Endodermal cell (in vitro differentiated cells): ENCODE measurements around the gene CACNA1D. TPM values are rescaled to one million over a fixed set of nuclear protein-coding genes. Genes with fewer than 3 reads are reported as not detected.

Source experiments
- DNase-seq: peaks from one replicate; pipeline ENCODE4 v3.0.0-alpha.2; 2017
- H3K27ac ChIP-seq: 2 replicates; pipeline ENCODE4 v1.5.1; 2013; ENCODE audit warnings: mild to moderate bottlenecking, low read depth, low read length, moderate library complexity
- H3K27me3 ChIP-seq: 2 replicates; pipeline ENCODE4 v1.6.1; 2013; ENCODE audit warnings: mild to moderate bottlenecking, low read length, moderate library complexity; ENCODE audit not compliant: insufficient read depth, control insufficient read depth, poor library complexity, severe bottlenecking
- H3K36me3 ChIP-seq: 2 replicates; pipeline ENCODE4 v1.7.0; 2013; ENCODE audit warnings: mild to moderate bottlenecking, low read length, moderate library complexity; ENCODE audit not compliant: control insufficient read depth, insufficient read depth
- H3K4me1 ChIP-seq: one replicate; pipeline ENCODE4 v1.7.0; 2013; ENCODE audit warnings: low read length; ENCODE audit not compliant: control insufficient read depth, insufficient read depth
- H3K4me3 ChIP-seq: 2 replicates; pipeline ENCODE4 v1.5.1; 2013; ENCODE audit warnings: mild to moderate bottlenecking, low read length, moderate library complexity
- H3K9ac ChIP-seq: 2 replicates; pipeline ENCODE4 v1.6.1; 2013; ENCODE audit warnings: mild to moderate bottlenecking, low read length, moderate library complexity; ENCODE audit not compliant: poor library complexity, severe bottlenecking; ENCODE audit errors: extremely low read depth
- H3K9me3 ChIP-seq: 2 replicates; pipeline ENCODE4 v1.6.1; 2013; ENCODE audit warnings: mild to moderate bottlenecking, low read length, moderate library complexity; ENCODE audit not compliant: control insufficient read depth
- H3K27ac Mint-ChIP-seq: 2 replicates; pipeline ENCODE4 v1.8.0; 2020; ENCODE audit warnings: mixed read lengths
- H3K27me3 Mint-ChIP-seq: 2 replicates; pipeline ENCODE4 v1.8.0; 2021; ENCODE audit warnings: mild to moderate bottlenecking, mixed read lengths; ENCODE audit not compliant: insufficient read depth
- H3K36me3 Mint-ChIP-seq: 2 replicates; pipeline ENCODE4 v1.8.0; 2020; ENCODE audit warnings: low read depth, mixed read lengths
- H3K4me1 Mint-ChIP-seq: 2 replicates; pipeline ENCODE4 v1.8.0; 2020; ENCODE audit warnings: mixed read lengths
- H3K4me3 Mint-ChIP-seq: 2 replicates; pipeline ENCODE4 v1.8.0; 2020; ENCODE audit warnings: mild to moderate bottlenecking, moderate library complexity, mixed read lengths
- H3K9me3 Mint-ChIP-seq: 2 replicates; pipeline ENCODE4 v1.8.0; 2020; ENCODE audit warnings: mild to moderate bottlenecking, mixed read lengths
- WGBS, 2 experiments: methylation state at CpG; one replicate each; pipeline versions ENCODE4 v1.1.5 to v1.1.7; 2013; ENCODE audit warnings: missing lambda C conversion rate in 2 of 2, mixed read lengths in 1 of 2; ENCODE audit not compliant: insufficient coverage in 1 of 2, insufficient read length in 1 of 2; 5-methylcytosine and 5-hydroxymethylcytosine counted together
- total RNA-seq, 2 donors: library from RNA; stranded (reverse); fragmentation: NEBNext Ultra II Directional in 1 of 2; extraction: Animal tissue kit (Norgen Biotek cat#: 25700) in 1 of 2; gene quantifications; 2 replicates in 1 of 2; 3 replicates in 1 of 2; pipeline ENCODE4 v1.2.1, GENCODE V29; 2021
- TF ChIP-seq, protein P1 (sequence below): fragments of 200-600 bp; sonication (generic); conservative IDR thresholded peaks from 2 replicates; pipeline ENCODE4 v1.5.0; 2021; ENCODE audit warnings: antibody characterized with exemption, mild to moderate bottlenecking

Gene CACNA1D
- total RNA-seq, 2 donors from 2014 or later, result 2.2 to 3.8 TPM

DNA sequence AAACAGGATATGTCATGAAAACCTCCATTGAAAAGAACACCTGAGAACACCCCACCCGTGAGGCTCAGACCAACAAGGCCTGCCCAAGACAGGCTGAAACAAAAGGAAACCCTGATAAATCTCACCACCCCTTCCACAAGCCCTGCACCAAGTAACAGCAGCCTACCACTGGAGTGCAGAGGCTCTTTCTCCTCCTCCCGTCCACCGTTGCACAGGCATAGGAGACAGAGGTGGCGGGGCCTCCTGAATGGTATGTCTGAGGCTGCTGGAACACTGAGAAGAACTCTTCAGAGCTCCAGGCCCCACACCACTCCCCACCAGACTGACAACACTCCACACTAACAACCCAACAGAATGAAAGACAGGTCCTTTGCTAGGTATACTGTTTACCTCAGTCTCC, 330.4 kb downstream of the CACNA1D start:
- Mint-ChIP-seq H3K4me1 (peaks cover 3% of the 10 kb centered on the region), H3K27ac (no peak overlapping the region), H3K4me3 (no peak overlapping the region), H3K27me3 (no peaks in the 10 kb centered on the region), H3K9me3 (no peaks in the 10 kb centered on the region), H3K36me3 (peaks cover 16% of the 10 kb centered on the region)
- Histone ChIP-seq H3K27ac (no peak overlapping the region), H3K9ac (no peak overlapping the region), H3K27me3 (no peaks in the 10 kb centered on the region), H3K4me1 (no peaks in the 10 kb centered on the region), H3K9me3 (no peaks in the 10 kb centered on the region), H3K36me3 (peaks cover 7% of the 10 kb centered on the region), H3K4me3 (no peak overlapping the region)
- DNase-seq, result no peak
- TF ChIP-seq, protein P1, sequence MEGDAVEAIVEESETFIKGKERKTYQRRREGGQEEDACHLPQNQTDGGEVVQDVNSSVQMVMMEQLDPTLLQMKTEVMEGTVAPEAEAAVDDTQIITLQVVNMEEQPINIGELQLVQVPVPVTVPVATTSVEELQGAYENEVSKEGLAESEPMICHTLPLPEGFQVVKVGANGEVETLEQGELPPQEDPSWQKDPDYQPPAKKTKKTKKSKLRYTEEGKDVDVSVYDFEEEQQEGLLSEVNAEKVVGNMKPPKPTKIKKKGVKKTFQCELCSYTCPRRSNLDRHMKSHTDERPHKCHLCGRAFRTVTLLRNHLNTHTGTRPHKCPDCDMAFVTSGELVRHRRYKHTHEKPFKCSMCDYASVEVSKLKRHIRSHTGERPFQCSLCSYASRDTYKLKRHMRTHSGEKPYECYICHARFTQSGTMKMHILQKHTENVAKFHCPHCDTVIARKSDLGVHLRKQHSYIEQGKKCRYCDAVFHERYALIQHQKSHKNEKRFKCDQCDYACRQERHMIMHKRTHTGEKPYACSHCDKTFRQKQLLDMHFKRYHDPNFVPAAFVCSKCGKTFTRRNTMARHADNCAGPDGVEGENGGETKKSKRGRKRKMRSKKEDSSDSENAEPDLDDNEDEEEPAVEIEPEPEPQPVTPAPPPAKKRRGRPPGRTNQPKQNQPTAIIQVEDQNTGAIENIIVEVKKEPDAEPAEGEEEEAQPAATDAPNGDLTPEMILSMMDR, result no peak
- WGBS, 2 experiments, result 90% methylated on average over 4 of the region's 4 CpGs; no CpG with 5 or more reads in 1 of the 2 experiments

DNA sequence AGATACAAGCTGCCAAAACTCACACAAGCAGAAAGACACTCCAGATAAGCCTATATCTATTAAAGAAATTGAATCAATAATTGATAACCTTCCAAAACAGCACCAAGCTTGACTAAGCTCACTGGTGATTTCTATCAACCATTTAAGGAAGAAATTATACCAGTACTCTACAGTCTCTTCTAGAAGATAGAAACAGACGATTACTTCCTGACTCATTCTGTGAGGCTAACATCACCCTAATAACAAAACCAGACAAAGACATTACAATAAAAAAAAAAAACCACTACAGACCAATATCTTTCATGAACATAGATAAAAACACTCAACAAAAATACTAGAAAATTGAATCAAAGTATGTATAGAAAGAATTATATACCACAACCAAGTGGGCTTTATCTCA, 331.6 kb downstream of the CACNA1D start:
- Mint-ChIP-seq H3K4me3 (no peak overlapping the region), H3K4me1 (peaks cover 3% of the 10 kb centered on the region), H3K9me3 (no peaks in the 10 kb centered on the region), H3K27me3 (no peaks in the 10 kb centered on the region), H3K27ac (no peak overlapping the region), H3K36me3 (peaks cover 16% of the 10 kb centered on the region)
- Histone ChIP-seq H3K27ac (no peak overlapping the region), H3K9ac (no peak overlapping the region), H3K4me1 (no peaks in the 10 kb centered on the region), H3K9me3 (no peaks in the 10 kb centered on the region), H3K36me3 (no peaks in the 10 kb centered on the region), H3K4me3 (no peak overlapping the region), H3K27me3 (no peaks in the 10 kb centered on the region)
- no peak for DNase-seq
- WGBS, 2 experiments, result 89% methylated on average over 1 of the region's 1 CpG; no CpG with 5 or more reads in 1 of the 2 experiments
- TF ChIP-seq, protein P1, result no peak

DNA sequence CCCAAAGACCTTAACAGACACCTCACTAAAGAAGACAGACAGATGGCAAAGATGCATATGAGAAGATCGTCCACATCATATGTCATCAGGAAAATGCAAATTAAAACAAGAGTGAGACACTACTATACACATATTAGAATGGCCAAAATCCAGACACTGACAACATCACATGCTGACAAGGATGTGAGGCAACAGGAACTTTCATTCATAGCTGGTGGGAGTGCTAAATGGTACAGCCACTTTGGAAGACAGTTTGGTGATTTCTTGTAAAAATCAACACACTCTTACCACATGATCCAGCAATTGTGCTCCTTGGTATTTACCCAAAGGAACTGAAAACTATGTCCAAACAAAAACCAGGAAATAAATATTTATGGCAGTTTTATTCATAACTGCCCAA, 334.2 kb downstream of the CACNA1D start:
- Histone ChIP-seq H3K36me3 (no peaks in the 10 kb centered on the region), H3K9ac (no peak overlapping the region), H3K9me3 (no peaks in the 10 kb centered on the region), H3K4me3 (no peak overlapping the region), H3K27me3 (no peaks in the 10 kb centered on the region), H3K27ac (no peak overlapping the region), H3K4me1 (no peaks in the 10 kb centered on the region)
- TF ChIP-seq, protein P1, result no peak
- Mint-ChIP-seq H3K4me3 (no peak overlapping the region), H3K27ac (no peak overlapping the region), H3K9me3 (no peaks in the 10 kb centered on the region), H3K27me3 (no peaks in the 10 kb centered on the region), H3K36me3 (peaks cover 20% of the 10 kb centered on the region), H3K4me1 (peaks cover 3% of the 10 kb centered on the region)
- 86 to 89% methylated on average over 1 of the region's 1 CpG for WGBS, 2 experiments
- DNase-seq, result no peak
